Bronchial epithelial cell (primary cell): ENCODE data around the gene RITA1. TPM values are rescaled to one million over a fixed set of nuclear protein-coding genes. Genes with fewer than 3 reads are reported as not detected.

Experiments used
- DNase-seq: peaks from one replicate; pipeline ENCODE4 v3.0.0-alpha.2; 2010; ENCODE audit warnings: low read depth
- FAIRE-seq: peaks from 2 replicates; lab custom pipeline; 2011; peaks lifted over from hg19 to GRCh38; lab: Jason Lieb, UNC
- H3K27me3 ChIP-seq: 2 replicates; pipeline ENCODE4 v1.5.1; 2011; ENCODE audit warnings: low read length; ENCODE audit not compliant: control insufficient read depth, insufficient read depth
- H3K36me3 ChIP-seq: 2 replicates; pipeline ENCODE4 v1.5.1; 2011; ENCODE audit warnings: low read length; ENCODE audit not compliant: control insufficient read depth, insufficient read depth
- H3K4me3 ChIP-seq: 2 replicates; pipeline ENCODE4 v1.5.1; 2011; ENCODE audit warnings: mild to moderate bottlenecking, low read depth, low read length, control low read depth
- CTCF ChIP-seq: IDR thresholded peaks from 2 replicates; pipeline ENCODE4 v1.5.1; 2011; ENCODE audit warnings: mild to moderate bottlenecking, moderate library complexity, low read length, control low read depth, inconsistent platforms; ENCODE audit not compliant: insufficient read depth, severe bottlenecking
- total RNA-seq: library from RNA; depleted of rRNA; stranded (reverse); fragments of >200 nt; gene quantifications from 2 replicates; pipeline ENCODE4 v1.2.1, GENCODE V29; 2014

RITA1 gene
- total RNA-seq, 1 donor from 2014 or later = 17.6 TPM

GRCh38 chr12:113235976-113236375 lies 50.5 kb downstream of the RITA1 start:
- FAIRE-seq = no peak
- no peak for DNase-seq
- no peaks in the 10 kb centered on the region for H3K27me3 ChIP-seq
- TF ChIP-seq CTCF = no peak
- H3K36me3 ChIP-seq = peaks cover 15% of the 10 kb centered on the region
- H3K4me3 ChIP-seq = no peak overlapping the region

GRCh38 chr12:113236539-113237399 lies 51.2 kb downstream of the RITA1 start:
- FAIRE-seq (no peak), DNase-seq (no peak)
- Histone ChIP-seq H3K36me3 (peaks cover 15% of the 10 kb centered on the region), H3K4me3 (no peak overlapping the region), H3K27me3 (no peaks in the 10 kb centered on the region)
- TF ChIP-seq CTCF = no peak

- peaks cover 9% of the 10 kb centered on the region for H3K36me3 ChIP-seq
- FAIRE-seq (no peak), DNase-seq (no peak)
- TF ChIP-seq CTCF = no peak
- no peaks in the 10 kb centered on the region for H3K27me3 ChIP-seq
- H3K4me3 ChIP-seq = no peak overlapping the region
Observed at GRCh38 chr12:113237748-113238147, 52.2 kb downstream of the RITA1 start.

GRCh38 chr12:113238309-113238708 lies 52.8 kb downstream of the RITA1 start:
- H3K27me3 ChIP-seq = no peaks in the 10 kb centered on the region
- DNase-seq (no peak), FAIRE-seq (no peak)
- no peak overlapping the region for H3K4me3 ChIP-seq
- H3K36me3 ChIP-seq = peaks cover 4% of the 10 kb centered on the region
- TF ChIP-seq CTCF = no peak

GRCh38 chr12:113239288-113239771 lies 53.8 kb downstream of the RITA1 start:
- Histone ChIP-seq H3K27me3 (no peaks in the 10 kb centered on the region), H3K4me3 (no peak overlapping the region), H3K36me3 (peaks cover under 1% of the 10 kb centered on the region)
- FAIRE-seq (no peak), DNase-seq (no peak)
- no peak for TF ChIP-seq CTCF

- DNase-seq (no peak), FAIRE-seq (no peak)
- Histone ChIP-seq H3K4me3 (no peak overlapping the region), H3K36me3 (no peaks in the 10 kb centered on the region), H3K27me3 (no peaks in the 10 kb centered on the region)
- no peak for TF ChIP-seq CTCF
Observed at GRCh38 chr12:113239811-113240331, 54.4 kb downstream of the RITA1 start.
